ENCODE results near the gene CFAP20DC. TPM values are rescaled to one million over a fixed set of nuclear protein-coding genes. Genes with fewer than 3 reads are reported as not detected.

Gene CFAP20DC
- 1 to 10 TPM in 2 of 4 donors, under 1 TPM in 1, not detected in 1; 0.38 to 2.7 (median 1.3) TPM for total RNA-seq

GRCh38 chr3:59049671-59050331 lies at the start of gene CFAP20DC:
Gene CFAP20DC, minus strand, starts transcription at chr3:59050025. Its CDS starts 394 bp downstream, at chr3:59049631.
- TF ChIP-seq CTCF (IDR thresholded peaks at IDR 0.05; ENCODE audit: low read depth) = no peak

- TF ChIP-seq CTCF (IDR thresholded peaks at IDR 0.05; ENCODE audit: low read depth) = no peak
Measured at GRCh38 chr3:59094446-59094845, 44.6 kb upstream of the CFAP20DC start.

- no peak for TF ChIP-seq CTCF (IDR thresholded peaks at IDR 0.05; ENCODE audit: low read depth)
Measured at GRCh38 chr3:59093521-59093920, 43.7 kb upstream of the CFAP20DC start.

GRCh38 chr3:59088761-59089160 lies 38.9 kb upstream of the CFAP20DC start:
- TF ChIP-seq CTCF (IDR thresholded peaks at IDR 0.05; ENCODE audit: low read depth) = no peak

GRCh38 chr3:59085976-59086375 lies 36.2 kb upstream of the CFAP20DC start:
- TF ChIP-seq CTCF (IDR thresholded peaks at IDR 0.05; ENCODE audit: low read depth) = no peak

GRCh38 chr3:59084583-59084982 lies 34.8 kb upstream of the CFAP20DC start:
- TF ChIP-seq CTCF (IDR thresholded peaks at IDR 0.05; ENCODE audit: low read depth) = no peak

GRCh38 chr3:59082106-59082505 lies 32.3 kb upstream of the CFAP20DC start:
- no peak for TF ChIP-seq CTCF (IDR thresholded peaks at IDR 0.05; ENCODE audit: low read depth)

Data from subcutaneous adipose tissue (tissue), 4 donors.